DMS79 (cell line): ENCODE data around the gene PCA3.

Experiments
- DNase-seq: peaks from one replicate; lab custom pipeline; 2025; lab: John Stamatoyannopoulos, UW

PCA3 gene

GRCh38 chr9:76756941-76757673, 7.1 kb upstream of the PCA3 start:
- peak; percentile 70 for DNase-seq

- no peak for DNase-seq
Observed at GRCh38 chr9:76758476-76758875, 5.8 kb upstream of the PCA3 start.

- no peak for DNase-seq
Observed at GRCh38 chr9:76759732-76760131, 4.5 kb upstream of the PCA3 start.

- DNase-seq = no peak
Observed at GRCh38 chr9:76761448-76761847, 2.8 kb upstream of the PCA3 start.

GRCh38 chr9:76766126-76766525, 1.9 kb downstream of the PCA3 start:
- no peak for DNase-seq

- no peak for DNase-seq
Observed at GRCh38 chr9:76772686-76773445, 8.6 kb downstream of the PCA3 start.

- no peak for DNase-seq
Observed at GRCh38 chr9:76784881-76785280, 20.6 kb downstream of the PCA3 start.

- DNase-seq = peak; percentile 70
Observed at GRCh38 chr9:76785501-76785900, 21.3 kb downstream of the PCA3 start.

- DNase-seq = no peak
Observed at GRCh38 chr9:76787677-76788076, 23.4 kb downstream of the PCA3 start.

- DNase-seq = no peak
Observed at GRCh38 chr9:76789840-76790239, 25.6 kb downstream of the PCA3 start.

GRCh38 chr9:76793784-76794431, 29.7 kb downstream of the PCA3 start:
- no peak for DNase-seq

- DNase-seq = no peak
Observed at GRCh38 chr9:76796296-76796695, 32.1 kb downstream of the PCA3 start.

GRCh38 chr9:76798527-76798926, 34.3 kb downstream of the PCA3 start:
- no peak for DNase-seq

GRCh38 chr9:76799473-76799872, 35.2 kb downstream of the PCA3 start:
- DNase-seq = no peak

GRCh38 chr9:76800901-76801300, 36.7 kb downstream of the PCA3 start:
- DNase-seq = no peak

- DNase-seq = no peak
Observed at GRCh38 chr9:76803083-76803482, 38.8 kb downstream of the PCA3 start.

GRCh38 chr9:76803762-76804161, 39.5 kb downstream of the PCA3 start:
- DNase-seq = no peak

GRCh38 chr9:76808636-76809035, 44.4 kb downstream of the PCA3 start:
- no peak for DNase-seq

GRCh38 chr9:76810377-76810957, 46.2 kb downstream of the PCA3 start:
- no peak for DNase-seq

GRCh38 chr9:76812591-76812990, 48.4 kb downstream of the PCA3 start:
- no peak for DNase-seq

- no peak for DNase-seq
Observed at GRCh38 chr9:76817489-76817888, 53.3 kb downstream of the PCA3 start.

GRCh38 chr9:76818271-76818670, 54.0 kb downstream of the PCA3 start:
- no peak for DNase-seq

GRCh38 chr9:76820431-76820830, 56.2 kb downstream of the PCA3 start:
- no peak for DNase-seq
